GM19324 (cell line): ENCODE data around the gene NFIX.

Experiments
- ATAC-seq: cut with Tn5 transposase; IDR thresholded peaks from one replicate; pipeline ENCODE4 v1.9.1; 2021; ENCODE audit warnings: mild to moderate bottlenecking, moderate library complexity; ENCODE audit not compliant: unreplicated experiment, low FRiP score

NFIX gene

DNA sequence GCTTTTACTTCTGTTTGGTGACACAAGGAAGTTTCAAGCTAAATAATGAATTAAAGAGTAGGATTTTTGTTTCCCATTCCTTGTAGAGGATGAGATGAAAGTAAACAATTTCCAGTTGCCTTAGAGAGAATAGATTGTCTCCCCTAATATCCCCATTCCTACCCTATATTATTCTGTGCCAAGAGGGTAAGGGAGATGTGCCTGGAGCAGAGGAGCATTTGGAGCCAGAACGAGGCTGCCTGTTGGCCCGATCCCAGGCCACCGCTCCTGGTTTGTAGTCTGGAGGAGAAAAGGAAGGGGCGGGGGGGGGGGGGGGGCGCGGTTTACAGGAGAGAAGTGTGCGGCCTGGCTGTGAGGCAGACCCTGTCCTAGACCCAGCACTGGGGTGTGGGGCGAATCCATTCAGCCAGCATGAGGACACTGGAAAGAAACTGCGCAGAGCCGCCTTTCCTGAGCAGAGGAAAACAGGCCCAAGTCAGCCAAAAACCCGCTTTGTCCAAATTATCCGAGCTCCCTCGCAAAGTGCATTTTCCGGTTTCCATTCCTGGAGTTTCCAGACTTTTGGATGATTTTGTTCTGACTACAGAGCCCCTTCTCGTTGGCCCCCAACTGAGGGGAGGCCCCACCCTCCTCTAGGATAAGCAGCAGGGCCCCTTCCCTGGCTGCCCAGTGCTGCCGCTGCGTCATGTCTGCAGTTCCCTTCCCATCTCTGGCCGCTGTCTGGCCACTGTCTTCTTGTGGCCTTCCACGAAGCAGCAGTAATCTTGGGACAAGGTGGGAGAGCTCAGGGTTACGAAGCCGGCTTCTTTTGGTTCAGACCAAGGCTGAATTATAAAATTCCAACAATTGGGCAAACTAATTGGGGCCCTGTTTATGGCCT is 23.0 kb downstream of the NFIX start:
- ATAC-seq = no peak

GRCh38 chr19:13019332-13019731 is 24.1 kb downstream of the NFIX start:
- no peak for ATAC-seq

DNA sequence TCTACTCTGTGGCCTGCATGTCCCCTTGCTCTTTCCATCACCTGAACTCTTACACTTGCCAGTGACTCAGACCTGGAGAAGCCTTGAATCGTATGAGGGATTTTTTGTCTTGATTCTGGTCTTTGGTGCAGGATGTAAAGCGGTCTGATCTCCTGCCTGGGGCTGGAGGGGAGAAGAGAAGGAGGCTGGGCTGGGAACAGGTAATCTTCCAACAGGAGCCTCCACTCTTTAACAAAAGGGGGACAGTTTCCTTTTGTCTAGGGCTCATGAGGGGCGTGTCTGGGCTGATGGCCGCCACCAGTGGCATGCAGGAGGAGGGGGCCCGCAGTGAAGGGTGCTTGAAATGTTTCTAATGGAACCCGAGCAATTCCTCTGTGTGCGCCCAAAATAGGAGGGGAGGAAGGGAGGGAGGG is 24.7 kb downstream of the NFIX start:
- ATAC-seq = no peak

GRCh38 chr19:13022111-13022858 is 27.0 kb downstream of the NFIX start:
- ATAC-seq = no peak

DNA sequence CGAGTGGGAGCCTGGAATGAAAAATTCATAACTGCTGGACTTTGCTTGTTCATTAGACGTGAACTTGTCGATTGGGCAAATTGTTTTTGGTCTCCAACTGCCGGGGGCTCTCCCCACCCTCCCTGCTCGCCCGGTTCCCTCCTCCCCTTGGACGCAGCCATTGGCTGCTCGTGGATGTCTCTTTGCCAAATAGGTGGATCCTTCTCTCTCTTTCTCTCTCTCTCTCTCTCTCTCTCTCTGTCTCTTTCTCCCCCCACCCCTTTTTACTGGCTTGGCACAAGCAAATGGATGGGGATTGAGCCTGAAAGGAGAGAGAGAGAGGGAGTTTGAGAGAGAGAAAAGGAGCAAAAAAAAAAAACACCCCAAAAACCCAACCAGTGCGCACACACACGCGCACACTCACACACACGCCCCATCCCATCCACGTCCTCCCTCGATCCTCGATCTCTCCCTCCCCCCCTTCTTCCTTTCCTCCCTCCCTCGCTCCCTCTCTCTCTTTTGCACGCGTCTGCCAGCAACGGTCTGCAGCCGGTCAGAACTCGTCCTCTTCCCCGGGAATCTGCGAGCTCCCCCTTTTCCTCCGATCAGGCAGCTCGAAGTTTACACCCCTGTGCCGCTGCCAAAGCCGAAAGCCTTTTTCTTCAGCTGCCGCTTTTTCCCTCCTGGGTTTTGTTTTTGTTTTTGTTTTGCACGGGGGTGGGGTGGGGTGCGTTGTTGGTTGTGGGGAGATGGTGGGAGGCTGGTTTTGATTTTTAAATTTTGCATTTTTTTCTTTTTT is 27.8 kb downstream of the NFIX start:
- ATAC-seq = no peak

GRCh38 chr19:13023656-13024055 is 28.4 kb downstream of the NFIX start:
- ATAC-seq = no peak

DNA sequence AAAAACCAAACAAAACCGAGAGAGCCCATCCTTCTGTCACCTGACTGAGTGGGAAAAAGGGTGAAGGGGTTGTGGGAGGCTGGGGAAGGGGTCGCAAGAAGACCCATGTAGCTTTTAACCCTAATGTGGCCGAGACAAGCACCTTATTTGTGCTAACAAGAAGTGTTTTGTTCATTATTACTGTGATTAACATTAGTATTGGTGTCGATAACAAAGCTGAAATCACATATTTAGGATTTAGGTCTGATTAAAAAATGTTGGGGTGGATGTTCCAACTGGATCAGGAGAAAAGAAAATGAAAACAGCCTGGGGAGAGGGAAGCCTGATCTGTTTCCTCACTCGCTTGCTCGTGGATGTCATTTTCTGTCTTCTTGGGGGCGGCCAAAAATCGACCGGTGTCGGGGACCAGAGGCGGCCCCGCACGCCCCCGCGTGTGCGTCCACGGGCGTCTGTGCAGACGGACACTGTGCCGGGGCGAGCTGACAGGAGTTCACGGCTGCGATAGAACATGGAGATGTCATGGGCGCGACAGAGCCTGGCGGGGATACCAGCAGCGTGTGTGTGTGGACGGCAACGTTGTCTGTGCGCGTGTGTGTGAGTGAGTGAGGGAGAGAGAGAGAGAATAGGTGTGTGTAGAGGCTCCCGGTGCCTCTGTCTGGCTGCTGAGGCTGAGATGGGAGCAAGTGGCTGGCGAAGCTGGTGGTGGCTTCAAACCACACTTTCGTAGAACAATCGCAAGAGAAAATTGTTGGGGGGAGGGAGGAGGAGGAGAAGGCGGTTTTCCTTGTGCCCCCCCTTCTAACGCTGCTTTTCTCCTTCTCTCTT is 29.1 kb downstream of the NFIX start:
- ATAC-seq = no peak

GRCh38 chr19:13024951-13025697 is 29.8 kb downstream of the NFIX start:
- no peak for ATAC-seq

DNA sequence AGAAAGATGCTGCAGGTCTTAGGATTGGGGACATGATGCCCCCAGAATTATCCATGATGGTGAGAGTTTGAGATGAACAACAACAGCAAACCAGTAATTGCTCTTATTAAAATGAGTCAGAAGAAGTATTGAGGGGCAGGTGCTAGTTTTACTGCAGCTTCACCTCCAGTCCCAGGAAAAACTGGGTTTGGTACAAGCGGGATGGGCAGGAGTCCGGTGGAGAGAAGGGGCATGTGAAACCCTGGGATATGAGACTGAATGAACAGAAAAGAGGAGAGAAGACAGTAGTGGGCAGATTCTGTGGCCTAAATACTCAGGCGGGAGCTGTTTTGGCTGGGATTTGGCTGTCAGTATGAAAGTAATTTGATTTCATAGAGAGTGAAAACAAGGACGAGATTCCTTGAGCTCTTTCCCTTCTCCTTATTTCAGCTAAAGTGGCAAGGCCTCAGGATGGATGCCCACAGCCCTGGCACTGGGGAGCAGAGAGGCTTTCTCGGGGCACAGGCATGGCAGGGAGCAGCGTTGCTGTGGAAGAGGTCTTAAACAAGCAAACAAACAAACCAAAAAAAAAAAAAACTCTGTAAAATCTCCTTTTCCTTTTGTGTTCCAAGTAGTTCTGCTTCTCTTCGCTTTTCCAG is 30.7 kb downstream of the NFIX start:
- ATAC-seq = no peak

GRCh38 chr19:13026462-13027370 is 31.4 kb downstream of the NFIX start:
- ATAC-seq = no peak

DNA sequence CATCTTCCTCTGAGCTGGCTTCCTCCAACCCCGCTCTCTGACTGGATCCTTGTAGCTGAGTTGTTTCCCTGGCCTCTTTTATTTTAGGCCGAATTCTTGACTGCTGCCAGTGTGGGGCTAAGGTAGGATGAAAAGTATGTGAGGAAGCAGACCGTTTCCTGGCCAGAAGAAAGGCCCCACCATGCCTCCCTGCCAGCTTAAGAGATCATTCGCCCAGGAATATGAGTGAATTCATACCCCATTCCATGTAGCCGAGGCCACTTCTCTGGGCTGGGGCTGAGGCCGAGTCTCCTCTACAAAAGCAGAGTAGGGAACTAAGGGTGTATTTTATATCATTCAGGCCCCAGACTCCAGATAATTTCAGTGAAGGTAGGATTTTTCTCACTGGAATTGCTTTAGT is 32.3 kb downstream of the NFIX start:
- no peak for ATAC-seq

GRCh38 chr19:13028027-13028426 is 32.8 kb downstream of the NFIX start:
- ATAC-seq = no peak

GRCh38 chr19:13029301-13029880 is 34.1 kb downstream of the NFIX start:
- no peak for ATAC-seq

DNA sequence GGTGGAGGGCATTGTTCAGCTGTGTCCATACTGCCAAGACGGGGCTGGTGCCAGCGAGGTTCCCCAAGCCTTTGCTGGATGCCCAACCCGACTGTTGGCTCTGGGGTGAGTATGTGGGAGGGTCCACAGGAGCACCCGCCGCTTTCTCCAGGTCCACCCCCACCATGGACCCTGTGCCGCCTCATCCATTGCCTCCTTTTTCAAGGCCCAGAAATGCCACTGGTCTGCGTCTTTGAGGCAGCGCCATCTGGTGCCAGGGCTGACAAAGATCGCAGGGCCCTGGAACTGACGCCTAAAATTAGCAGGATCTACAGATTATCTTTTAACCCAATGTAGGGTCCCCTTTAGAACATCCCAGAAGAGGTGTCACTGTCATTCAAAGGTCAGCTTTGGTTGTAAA is 34.6 kb downstream of the NFIX start:
- no peak for ATAC-seq

DNA sequence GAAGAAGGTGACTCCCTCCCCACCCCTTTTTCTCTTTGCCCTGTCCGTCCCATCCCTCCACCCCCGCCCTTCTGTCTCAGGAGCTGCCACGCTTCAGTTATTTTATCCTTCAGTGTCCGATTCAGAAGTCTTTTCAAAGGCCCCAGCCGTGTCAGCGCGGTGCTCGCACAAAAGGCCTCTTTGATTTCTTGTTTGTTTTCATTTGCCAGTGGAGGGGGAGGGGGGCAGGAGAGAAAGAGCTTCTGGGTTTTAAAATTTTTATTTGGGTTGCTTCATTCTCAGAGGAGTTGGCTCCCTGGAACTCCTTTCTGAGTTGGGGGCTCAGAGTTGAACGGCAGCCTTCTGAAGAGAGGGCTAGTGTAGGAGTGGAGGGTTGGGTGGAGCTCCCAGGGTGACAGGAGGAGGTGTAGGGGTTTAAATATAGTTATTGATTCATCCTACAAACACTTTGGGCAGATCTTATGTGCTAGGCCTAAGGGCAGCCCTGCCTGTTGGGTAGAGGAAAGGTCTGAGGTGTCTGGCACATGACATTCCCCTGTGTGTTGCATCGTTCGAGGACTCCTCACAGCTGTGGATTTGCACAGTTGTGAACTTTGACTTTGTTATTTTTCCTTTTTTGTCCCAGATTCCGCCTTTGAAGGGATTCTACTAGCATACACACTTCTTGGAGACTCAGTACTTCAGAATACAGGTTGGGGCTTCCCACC is 36.8 kb downstream of the NFIX start:
- ATAC-seq = no peak

GRCh38 chr19:13032837-13033236 is 37.6 kb downstream of the NFIX start:
- no peak for ATAC-seq

GRCh38 chr19:13033244-13033643 is 38.0 kb downstream of the NFIX start:
- ATAC-seq = no peak
